WTC11 (cell line): ENCODE results near the gene GATA1. TPM values are rescaled to one million over a fixed set of nuclear protein-coding genes. Genes with fewer than 3 reads are reported as not detected.

Source experiments
- ATAC-seq: fragments of 200-7000 bp; cut with Tn5 transposase; 2 replicates; pipeline ENCODE4 v1.10.0; 2021; ENCODE audit warnings: mild to moderate bottlenecking, moderate library complexity
- CTCF ChIA-PET: fragments of 300-600 bp; sonication (Branson Sonifier 250); formaldehyde crosslinking; loops from one replicate; lab custom pipeline; 2021; ENCODE audit warnings: antibody characterized with exemption; lab: Charles Lee
- POLR2A ChIA-PET: fragments of 350-600 bp; sonication (Branson Sonifier 250); formaldehyde crosslinking; loops from one replicate; lab custom pipeline; 2021; ENCODE audit warnings: antibody characterized with exemption; lab: Charles Lee
- DNase-seq: peaks from one replicate; pipeline ENCODE4 v3.0.0; 2021; ENCODE audit warnings: low spot score
- H3K27ac Mint-ChIP-seq: 2 replicates; pipeline ENCODE4 v1.8.0; 2021; ENCODE audit warnings: mixed read lengths
- H3K27me3 Mint-ChIP-seq: 2 replicates; pipeline ENCODE4 v1.8.0; 2021; ENCODE audit warnings: low read depth, mild to moderate bottlenecking, moderate library complexity, mixed read lengths
- H3K36me3 Mint-ChIP-seq: 2 replicates; pipeline ENCODE4 v1.8.0; 2021; ENCODE audit warnings: mixed read lengths
- H3K4me1 Mint-ChIP-seq: 2 replicates; pipeline ENCODE4 v1.8.0; 2022; ENCODE audit warnings: mixed read lengths
- H3K4me3 Mint-ChIP-seq: 2 replicates; pipeline ENCODE4 v1.8.0; 2021; ENCODE audit warnings: mild to moderate bottlenecking, moderate library complexity, mixed read lengths
- H3K9me3 Mint-ChIP-seq: 2 replicates; pipeline ENCODE4 v1.8.0; 2021; ENCODE audit warnings: mixed read lengths
- ATF1 ChIP-seq: sonication (generic); formaldehyde crosslinking; IDR thresholded peaks from 2 replicates; pipeline ENCODE4 v1.8.1; 2023; ENCODE audit warnings: mild to moderate bottlenecking, moderate library complexity, missing genetic modification reagents
- CREB1 ChIP-seq: sonication (generic); formaldehyde crosslinking; IDR thresholded peaks from 2 replicates; pipeline ENCODE4 v1.8.0; 2023; ENCODE audit warnings: mild to moderate bottlenecking, missing genetic modification reagents
- IRF2 ChIP-seq: sonication (generic); formaldehyde crosslinking; IDR thresholded peaks from 2 replicates; pipeline ENCODE4 v1.8.0; 2022; ENCODE audit warnings: low read depth, missing genetic modification reagents, borderline replicate concordance
- JUN ChIP-seq: sonication (generic); formaldehyde crosslinking; IDR thresholded peaks from 2 replicates; pipeline ENCODE4 v1.8.0; 2023; ENCODE audit warnings: mild to moderate bottlenecking, missing genetic modification reagents
- MYBL2 ChIP-seq: sonication (generic); formaldehyde crosslinking; IDR thresholded peaks from 2 replicates; pipeline ENCODE4 v1.8.1; 2023; ENCODE audit warnings: mild to moderate bottlenecking, moderate library complexity, missing genetic modification reagents
- NR3C1 ChIP-seq: sonication (generic); formaldehyde crosslinking; conservative IDR thresholded peaks from 2 replicates; pipeline ENCODE4 v1.8.1; 2023; ENCODE audit warnings: low read depth, mild to moderate bottlenecking, missing genetic modification reagents
- PRRX2 ChIP-seq: fragments of 250-450 bp; sonication (Bioruptor Pico); IDR thresholded peaks from 2 replicates; pipeline ENCODE4 v1.8.0; 2021; ENCODE audit warnings: mild to moderate bottlenecking
- TEAD1 ChIP-seq: sonication (generic); formaldehyde crosslinking; IDR thresholded peaks from 2 replicates; pipeline ENCODE4 v1.8.0; 2022; ENCODE audit warnings: mild to moderate bottlenecking, missing genetic modification reagents
- ZNF138 ChIP-seq: sonication (generic); formaldehyde crosslinking; conservative IDR thresholded peaks from 2 replicates; pipeline ENCODE4 v1.8.1; 2022; ENCODE audit warnings: mild to moderate bottlenecking, moderate library complexity, missing genetic modification reagents
- ZNF317 ChIP-seq: sonication (generic); formaldehyde crosslinking; IDR thresholded peaks from 2 replicates; pipeline ENCODE4 v1.8.1; 2023; ENCODE audit warnings: low read depth, mild to moderate bottlenecking, moderate library complexity, missing genetic modification reagents, borderline replicate concordance
- ZNF396 ChIP-seq: fragments of 250-450 bp; sonication (Bioruptor Pico); IDR thresholded peaks from 2 replicates; pipeline ENCODE4 v1.8.0; 2021; ENCODE audit warnings: mild to moderate bottlenecking, moderate library complexity, borderline replicate concordance
- ZNF671 ChIP-seq: fragments of 250-450 bp; sonication (Bioruptor Pico); IDR thresholded peaks from 2 replicates; pipeline ENCODE4 v1.8.0; 2021; ENCODE audit warnings: mild to moderate bottlenecking
- total RNA-seq: library from RNA; stranded (reverse); gene quantifications from 3 replicates; pipeline ENCODE4 v1.2.3, GENCODE V29; 2021
- TF ChIP-seq, protein P1 (sequence below): sonication (generic); formaldehyde crosslinking; IDR thresholded peaks from 2 replicates; pipeline ENCODE4 v1.8.0; 2022; ENCODE audit warnings: mild to moderate bottlenecking, missing genetic modification reagents
- TF ChIP-seq, protein P2 (sequence below): sonication (generic); formaldehyde crosslinking; IDR thresholded peaks from 2 replicates; pipeline ENCODE4 v1.8.0; 2022; ENCODE audit warnings: mild to moderate bottlenecking, missing genetic modification reagents
- TF ChIP-seq, protein P3 (sequence below): sonication (generic); formaldehyde crosslinking; conservative IDR thresholded peaks from 2 replicates; pipeline ENCODE4 v1.8.1; 2022; ENCODE audit warnings: mild to moderate bottlenecking, missing genetic modification reagents
- TF ChIP-seq, protein P4 (sequence below): sonication (generic); formaldehyde crosslinking; IDR thresholded peaks from 2 replicates; pipeline ENCODE4 v1.8.1; 2023; ENCODE audit warnings: mild to moderate bottlenecking, missing genetic modification reagents
- TF ChIP-seq, protein P5 (sequence below): sonication (generic); formaldehyde crosslinking; IDR thresholded peaks from 2 replicates; pipeline ENCODE4 v1.8.1; 2023; ENCODE audit warnings: mild to moderate bottlenecking, missing genetic modification reagents
- TF ChIP-seq, protein P6 (sequence below): fragments of 250-450 bp; sonication (Bioruptor Pico); IDR thresholded peaks from 2 replicates; pipeline ENCODE4 v1.8.0; 2021; ENCODE audit warnings: mild to moderate bottlenecking
- TF ChIP-seq, protein P7 (sequence below): fragments of 250-450 bp; sonication (Bioruptor Pico); IDR thresholded peaks from 2 replicates; pipeline ENCODE4 v1.9.0; 2021; ENCODE audit warnings: moderate library complexity, mild to moderate bottlenecking, inconsistent platforms, borderline replicate concordance
- TF ChIP-seq, protein P8 (sequence below): fragments of 250-450 bp; sonication (Bioruptor Pico); IDR thresholded peaks from 2 replicates; pipeline ENCODE4 v1.9.0; 2021; ENCODE audit warnings: mild to moderate bottlenecking
- TF ChIP-seq, protein P9 (sequence below): fragments of 250-450 bp; sonication (Bioruptor Pico); IDR thresholded peaks from 2 replicates; pipeline ENCODE4 v1.9.0; 2021; ENCODE audit warnings: mild to moderate bottlenecking, borderline replicate concordance

Gene GATA1
- total RNA-seq, 1 experiment from 2014 or later: 0.26 TPM

DNA sequence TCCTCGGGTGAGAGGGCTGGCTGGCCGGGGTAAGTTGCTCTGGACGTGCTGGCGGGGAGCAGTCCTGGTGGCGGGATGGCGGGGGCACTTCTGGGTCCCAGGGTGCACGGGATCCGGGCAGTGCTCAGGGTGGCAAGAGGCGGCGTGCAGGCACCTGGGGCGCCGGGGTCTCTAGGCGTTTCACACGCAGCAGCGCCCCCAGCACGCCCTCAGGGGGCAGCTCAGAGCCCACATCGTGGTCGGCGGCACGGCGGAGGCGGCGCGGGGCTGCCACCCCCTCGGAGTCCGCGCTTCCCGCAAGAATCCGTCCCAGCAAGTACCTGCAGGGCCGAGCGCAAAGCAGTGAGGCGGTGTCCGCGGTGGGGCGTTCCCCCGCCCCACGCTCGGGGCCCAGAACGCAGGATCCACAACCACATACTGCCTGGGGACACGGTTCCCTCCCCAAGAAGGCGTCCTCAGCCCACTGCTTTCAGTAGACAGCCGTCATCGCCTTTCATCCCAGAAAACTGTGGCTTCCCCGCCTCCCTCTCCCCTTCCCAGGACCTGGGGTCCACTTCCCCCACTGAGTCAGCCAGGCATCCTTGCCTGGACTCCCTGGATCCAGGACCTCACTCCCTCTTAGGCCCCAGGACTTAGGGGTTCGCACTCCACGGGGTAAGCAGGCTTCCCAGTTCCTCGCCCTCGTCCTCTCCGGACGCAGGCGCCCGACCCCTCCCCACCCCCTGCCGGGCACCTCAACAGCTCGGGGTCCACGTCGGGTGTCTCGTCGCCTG, 44.9 kb downstream of the GATA1 start:
- ATAC-seq (no peak), DNase-seq (peak; percentile 16)
- ChIA-PET POLR2A (no interaction called here), CTCF (interaction anchor here (1.1 kb wide), 1 partner anchor 8 kb away, joined by 3 read pairs; no protein-coding TSS in a partner anchor)
- Mint-ChIP-seq H3K27ac (no peak overlapping the region), H3K9me3 (no peaks in the 10 kb centered on the region), H3K36me3 (no peaks in the 10 kb centered on the region), H3K27me3 (peaks cover 60% of the 10 kb centered on the region), H3K4me1 (peaks cover 22% of the 10 kb centered on the region), H3K4me3 (peak overlapping the region; percentile 58)
- no peak for TF ChIP-seq ZNF396 (CRISPR knock-in tag)
- no peak for TF ChIP-seq ZNF671

DNA sequence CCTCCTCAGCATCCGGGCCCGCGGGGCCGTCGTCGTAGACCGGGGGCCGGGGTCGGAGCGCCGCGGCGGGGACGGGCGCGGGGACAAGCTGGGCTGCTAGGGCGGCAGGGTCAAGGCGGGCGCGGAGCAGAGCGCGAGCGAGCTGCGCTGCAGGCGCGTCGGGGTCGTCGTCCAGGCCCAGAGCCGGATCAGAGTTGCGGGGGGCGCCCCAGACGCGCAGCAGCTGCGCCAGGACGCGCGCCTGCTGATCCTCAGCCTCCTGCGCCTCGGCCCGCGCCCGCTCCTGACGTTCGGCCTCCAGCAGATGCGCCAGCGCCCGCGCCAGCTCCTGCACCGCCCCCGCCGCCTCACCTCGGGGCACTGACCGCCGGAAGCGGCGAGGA, 45.5 kb downstream of the GATA1 start:
- peaks cover 22% of the 10 kb centered on the region for H3K4me1 Mint-ChIP-seq
- peak; percentile 55 for DNase-seq
- no peak overlapping the region for H3K27ac Mint-ChIP-seq
- peak; percentile 38 for ATAC-seq
- peak overlapping the region; percentile 58 for H3K4me3 Mint-ChIP-seq
- CTCF ChIA-PET: interaction anchor here (1.1 kb wide), 1 partner anchor 9 kb away, joined by 3 read pairs; no protein-coding TSS in a partner anchor
- H3K9me3 Mint-ChIP-seq: no peaks in the 10 kb centered on the region
- peaks cover 65% of the 10 kb centered on the region for H3K27me3 Mint-ChIP-seq
- POLR2A ChIA-PET: no interaction called here
- H3K36me3 Mint-ChIP-seq: no peaks in the 10 kb centered on the region
- no peak for TF ChIP-seq ZNF317 (CRISPR knock-in tag)
- TF ChIP-seq, protein P1, sequence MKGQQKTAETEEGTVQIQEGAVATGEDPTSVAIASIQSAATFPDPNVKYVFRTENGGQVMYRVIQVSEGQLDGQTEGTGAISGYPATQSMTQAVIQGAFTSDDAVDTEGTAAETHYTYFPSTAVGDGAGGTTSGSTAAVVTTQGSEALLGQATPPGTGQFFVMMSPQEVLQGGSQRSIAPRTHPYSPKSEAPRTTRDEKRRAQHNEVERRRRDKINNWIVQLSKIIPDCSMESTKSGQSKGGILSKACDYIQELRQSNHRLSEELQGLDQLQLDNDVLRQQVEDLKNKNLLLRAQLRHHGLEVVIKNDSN (CRISPR knock-in tag): no peak
- TF ChIP-seq, protein P2, sequence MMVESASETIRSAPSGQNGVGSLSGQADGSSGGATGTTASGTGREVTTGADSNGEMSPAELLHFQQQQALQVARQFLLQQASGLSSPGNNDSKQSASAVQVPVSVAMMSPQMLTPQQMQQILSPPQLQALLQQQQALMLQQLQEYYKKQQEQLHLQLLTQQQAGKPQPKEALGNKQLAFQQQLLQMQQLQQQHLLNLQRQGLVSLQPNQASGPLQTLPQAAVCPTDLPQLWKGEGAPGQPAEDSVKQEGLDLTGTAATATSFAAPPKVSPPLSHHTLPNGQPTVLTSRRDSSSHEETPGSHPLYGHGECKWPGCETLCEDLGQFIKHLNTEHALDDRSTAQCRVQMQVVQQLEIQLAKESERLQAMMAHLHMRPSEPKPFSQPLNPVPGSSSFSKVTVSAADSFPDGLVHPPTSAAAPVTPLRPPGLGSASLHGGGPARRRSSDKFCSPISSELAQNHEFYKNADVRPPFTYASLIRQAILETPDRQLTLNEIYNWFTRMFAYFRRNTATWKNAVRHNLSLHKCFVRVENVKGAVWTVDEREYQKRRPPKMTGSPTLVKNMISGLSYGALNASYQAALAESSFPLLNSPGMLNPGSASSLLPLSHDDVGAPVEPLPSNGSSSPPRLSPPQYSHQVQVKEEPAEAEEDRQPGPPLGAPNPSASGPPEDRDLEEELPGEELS (CRISPR knock-in tag): no peak
- TF ChIP-seq, protein P3, sequence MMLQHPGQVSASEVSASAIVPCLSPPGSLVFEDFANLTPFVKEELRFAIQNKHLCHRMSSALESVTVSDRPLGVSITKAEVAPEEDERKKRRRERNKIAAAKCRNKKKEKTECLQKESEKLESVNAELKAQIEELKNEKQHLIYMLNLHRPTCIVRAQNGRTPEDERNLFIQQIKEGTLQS (CRISPR knock-in tag): no peak
- TF ChIP-seq, protein P4, sequence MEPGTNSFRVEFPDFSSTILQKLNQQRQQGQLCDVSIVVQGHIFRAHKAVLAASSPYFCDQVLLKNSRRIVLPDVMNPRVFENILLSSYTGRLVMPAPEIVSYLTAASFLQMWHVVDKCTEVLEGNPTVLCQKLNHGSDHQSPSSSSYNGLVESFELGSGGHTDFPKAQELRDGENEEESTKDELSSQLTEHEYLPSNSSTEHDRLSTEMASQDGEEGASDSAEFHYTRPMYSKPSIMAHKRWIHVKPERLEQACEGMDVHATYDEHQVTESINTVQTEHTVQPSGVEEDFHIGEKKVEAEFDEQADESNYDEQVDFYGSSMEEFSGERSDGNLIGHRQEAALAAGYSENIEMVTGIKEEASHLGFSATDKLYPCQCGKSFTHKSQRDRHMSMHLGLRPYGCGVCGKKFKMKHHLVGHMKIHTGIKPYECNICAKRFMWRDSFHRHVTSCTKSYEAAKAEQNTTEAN: no peak
- no peak for TF ChIP-seq CREB1 (CRISPR knock-in tag)
- no peak for TF ChIP-seq ATF1 (CRISPR knock-in tag)
- TF ChIP-seq, protein P5, sequence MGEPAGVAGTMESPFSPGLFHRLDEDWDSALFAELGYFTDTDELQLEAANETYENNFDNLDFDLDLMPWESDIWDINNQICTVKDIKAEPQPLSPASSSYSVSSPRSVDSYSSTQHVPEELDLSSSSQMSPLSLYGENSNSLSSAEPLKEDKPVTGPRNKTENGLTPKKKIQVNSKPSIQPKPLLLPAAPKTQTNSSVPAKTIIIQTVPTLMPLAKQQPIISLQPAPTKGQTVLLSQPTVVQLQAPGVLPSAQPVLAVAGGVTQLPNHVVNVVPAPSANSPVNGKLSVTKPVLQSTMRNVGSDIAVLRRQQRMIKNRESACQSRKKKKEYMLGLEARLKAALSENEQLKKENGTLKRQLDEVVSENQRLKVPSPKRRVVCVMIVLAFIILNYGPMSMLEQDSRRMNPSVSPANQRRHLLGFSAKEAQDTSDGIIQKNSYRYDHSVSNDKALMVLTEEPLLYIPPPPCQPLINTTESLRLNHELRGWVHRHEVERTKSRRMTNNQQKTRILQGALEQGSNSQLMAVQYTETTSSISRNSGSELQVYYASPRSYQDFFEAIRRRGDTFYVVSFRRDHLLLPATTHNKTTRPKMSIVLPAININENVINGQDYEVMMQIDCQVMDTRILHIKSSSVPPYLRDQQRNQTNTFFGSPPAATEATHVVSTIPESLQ (CRISPR knock-in tag): no peak
- TF ChIP-seq, protein P6, sequence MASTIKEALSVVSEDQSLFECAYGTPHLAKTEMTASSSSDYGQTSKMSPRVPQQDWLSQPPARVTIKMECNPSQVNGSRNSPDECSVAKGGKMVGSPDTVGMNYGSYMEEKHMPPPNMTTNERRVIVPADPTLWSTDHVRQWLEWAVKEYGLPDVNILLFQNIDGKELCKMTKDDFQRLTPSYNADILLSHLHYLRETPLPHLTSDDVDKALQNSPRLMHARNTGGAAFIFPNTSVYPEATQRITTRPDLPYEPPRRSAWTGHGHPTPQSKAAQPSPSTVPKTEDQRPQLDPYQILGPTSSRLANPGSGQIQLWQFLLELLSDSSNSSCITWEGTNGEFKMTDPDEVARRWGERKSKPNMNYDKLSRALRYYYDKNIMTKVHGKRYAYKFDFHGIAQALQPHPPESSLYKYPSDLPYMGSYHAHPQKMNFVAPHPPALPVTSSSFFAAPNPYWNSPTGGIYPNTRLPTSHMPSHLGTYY (CRISPR knock-in tag): no peak
- TF ChIP-seq ZNF138 (CRISPR knock-in tag): no peak
- no peak for TF ChIP-seq JUN (CRISPR knock-in tag)
- TF ChIP-seq IRF2: no peak
- TF ChIP-seq NR3C1 (CRISPR knock-in tag): no peak
- TF ChIP-seq MYBL2 (CRISPR knock-in tag): no peak
- no peak for TF ChIP-seq PRRX2
- no peak for TF ChIP-seq TEAD1 (CRISPR knock-in tag)
- TF ChIP-seq, protein P7, sequence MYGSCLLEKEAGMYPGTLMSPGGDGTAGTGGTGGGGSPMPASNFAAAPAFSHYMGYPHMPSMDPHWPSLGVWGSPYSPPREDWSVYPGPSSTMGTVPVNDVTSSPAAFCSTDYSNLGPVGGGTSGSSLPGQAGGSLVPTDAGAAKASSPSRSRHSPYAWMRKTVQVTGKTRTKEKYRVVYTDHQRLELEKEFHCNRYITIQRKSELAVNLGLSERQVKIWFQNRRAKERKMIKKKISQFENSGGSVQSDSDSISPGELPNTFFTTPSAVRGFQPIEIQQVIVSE: no peak
- TF ChIP-seq, protein P8, sequence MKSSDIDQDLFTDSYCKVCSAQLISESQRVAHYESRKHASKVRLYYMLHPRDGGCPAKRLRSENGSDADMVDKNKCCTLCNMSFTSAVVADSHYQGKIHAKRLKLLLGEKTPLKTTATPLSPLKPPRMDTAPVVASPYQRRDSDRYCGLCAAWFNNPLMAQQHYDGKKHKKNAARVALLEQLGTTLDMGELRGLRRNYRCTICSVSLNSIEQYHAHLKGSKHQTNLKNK (CRISPR knock-in tag): no peak
- TF ChIP-seq, protein P9, sequence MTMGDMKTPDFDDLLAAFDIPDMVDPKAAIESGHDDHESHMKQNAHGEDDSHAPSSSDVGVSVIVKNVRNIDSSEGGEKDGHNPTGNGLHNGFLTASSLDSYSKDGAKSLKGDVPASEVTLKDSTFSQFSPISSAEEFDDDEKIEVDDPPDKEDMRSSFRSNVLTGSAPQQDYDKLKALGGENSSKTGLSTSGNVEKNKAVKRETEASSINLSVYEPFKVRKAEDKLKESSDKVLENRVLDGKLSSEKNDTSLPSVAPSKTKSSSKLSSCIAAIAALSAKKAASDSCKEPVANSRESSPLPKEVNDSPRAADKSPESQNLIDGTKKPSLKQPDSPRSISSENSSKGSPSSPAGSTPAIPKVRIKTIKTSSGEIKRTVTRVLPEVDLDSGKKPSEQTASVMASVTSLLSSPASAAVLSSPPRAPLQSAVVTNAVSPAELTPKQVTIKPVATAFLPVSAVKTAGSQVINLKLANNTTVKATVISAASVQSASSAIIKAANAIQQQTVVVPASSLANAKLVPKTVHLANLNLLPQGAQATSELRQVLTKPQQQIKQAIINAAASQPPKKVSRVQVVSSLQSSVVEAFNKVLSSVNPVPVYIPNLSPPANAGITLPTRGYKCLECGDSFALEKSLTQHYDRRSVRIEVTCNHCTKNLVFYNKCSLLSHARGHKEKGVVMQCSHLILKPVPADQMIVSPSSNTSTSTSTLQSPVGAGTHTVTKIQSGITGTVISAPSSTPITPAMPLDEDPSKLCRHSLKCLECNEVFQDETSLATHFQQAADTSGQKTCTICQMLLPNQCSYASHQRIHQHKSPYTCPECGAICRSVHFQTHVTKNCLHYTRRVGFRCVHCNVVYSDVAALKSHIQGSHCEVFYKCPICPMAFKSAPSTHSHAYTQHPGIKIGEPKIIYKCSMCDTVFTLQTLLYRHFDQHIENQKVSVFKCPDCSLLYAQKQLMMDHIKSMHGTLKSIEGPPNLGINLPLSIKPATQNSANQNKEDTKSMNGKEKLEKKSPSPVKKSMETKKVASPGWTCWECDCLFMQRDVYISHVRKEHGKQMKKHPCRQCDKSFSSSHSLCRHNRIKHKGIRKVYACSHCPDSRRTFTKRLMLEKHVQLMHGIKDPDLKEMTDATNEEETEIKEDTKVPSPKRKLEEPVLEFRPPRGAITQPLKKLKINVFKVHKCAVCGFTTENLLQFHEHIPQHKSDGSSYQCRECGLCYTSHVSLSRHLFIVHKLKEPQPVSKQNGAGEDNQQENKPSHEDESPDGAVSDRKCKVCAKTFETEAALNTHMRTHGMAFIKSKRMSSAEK: no peak
